ENCODE results near the gene KLF6.

Gene KLF6

DNA sequence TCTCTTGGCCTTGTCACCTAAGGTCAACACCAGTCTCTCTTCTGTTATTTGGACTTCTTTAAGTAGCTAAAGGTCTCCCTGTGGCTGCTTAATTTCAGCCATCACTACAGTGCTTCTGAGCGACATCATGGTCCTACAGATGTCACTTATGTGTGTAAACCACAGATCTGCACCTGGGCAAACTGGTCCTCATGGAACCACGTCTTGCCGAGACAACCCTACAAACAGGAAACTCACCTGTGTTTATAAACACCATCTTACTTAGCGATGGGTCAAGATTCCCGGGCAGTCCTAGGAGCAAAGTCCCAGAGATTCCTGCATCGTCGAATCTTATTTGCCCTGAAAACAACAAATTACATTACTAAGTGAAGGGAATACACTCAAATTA is 27.8 kb downstream of the KLF6 start:
- H3K27ac ChIP-seq (ENCODE audit: low read depth, low read length), result no peak overlapping the region
- peaks cover 13% of the 10 kb centered on the region for H3K4me1 ChIP-seq (ENCODE audit: control insufficient read depth, low read length)
- TF ChIP-seq, protein P1, sequence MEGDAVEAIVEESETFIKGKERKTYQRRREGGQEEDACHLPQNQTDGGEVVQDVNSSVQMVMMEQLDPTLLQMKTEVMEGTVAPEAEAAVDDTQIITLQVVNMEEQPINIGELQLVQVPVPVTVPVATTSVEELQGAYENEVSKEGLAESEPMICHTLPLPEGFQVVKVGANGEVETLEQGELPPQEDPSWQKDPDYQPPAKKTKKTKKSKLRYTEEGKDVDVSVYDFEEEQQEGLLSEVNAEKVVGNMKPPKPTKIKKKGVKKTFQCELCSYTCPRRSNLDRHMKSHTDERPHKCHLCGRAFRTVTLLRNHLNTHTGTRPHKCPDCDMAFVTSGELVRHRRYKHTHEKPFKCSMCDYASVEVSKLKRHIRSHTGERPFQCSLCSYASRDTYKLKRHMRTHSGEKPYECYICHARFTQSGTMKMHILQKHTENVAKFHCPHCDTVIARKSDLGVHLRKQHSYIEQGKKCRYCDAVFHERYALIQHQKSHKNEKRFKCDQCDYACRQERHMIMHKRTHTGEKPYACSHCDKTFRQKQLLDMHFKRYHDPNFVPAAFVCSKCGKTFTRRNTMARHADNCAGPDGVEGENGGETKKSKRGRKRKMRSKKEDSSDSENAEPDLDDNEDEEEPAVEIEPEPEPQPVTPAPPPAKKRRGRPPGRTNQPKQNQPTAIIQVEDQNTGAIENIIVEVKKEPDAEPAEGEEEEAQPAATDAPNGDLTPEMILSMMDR (IDR thresholded peaks at IDR 0.05; ENCODE audit: low read depth, low read length, poor library complexity, severe bottlenecking), result no peak
- TF ChIP-seq EZH2phosphoT487 (IDR thresholded peaks at IDR 0.05; ENCODE audit: borderline replicate concordance, low read length), result no peak
- no peak overlapping the region for H3K4me3 ChIP-seq (ENCODE audit: low read length)
- no peaks in the 10 kb centered on the region for H3K79me2 ChIP-seq (ENCODE audit: control insufficient read depth, low read length)
- H3K9me3 ChIP-seq (ENCODE audit: control insufficient read depth, insufficient read depth, low read length), result no peaks in the 10 kb centered on the region
- H3K27me3 ChIP-seq (ENCODE audit: control insufficient read depth, low read length), result peaks cover 5% of the 10 kb centered on the region
- H3K36me3 ChIP-seq (ENCODE audit: control insufficient read depth, low read length), result no peaks in the 10 kb centered on the region
- H3K4me2 ChIP-seq (ENCODE audit: low read length), result no peak overlapping the region
- no peaks in the 10 kb centered on the region for H3K9me2 ChIP-seq (replicated peaks; ENCODE audit: control insufficient read depth, low read length)
- no peaks in the 10 kb centered on the region for H3F3A ChIP-seq (ENCODE audit: control insufficient read depth, insufficient read depth)
- H4K20me1 ChIP-seq (ENCODE audit: control insufficient read depth, insufficient read depth, low read depth, low read length), result no peaks in the 10 kb centered on the region

DNA sequence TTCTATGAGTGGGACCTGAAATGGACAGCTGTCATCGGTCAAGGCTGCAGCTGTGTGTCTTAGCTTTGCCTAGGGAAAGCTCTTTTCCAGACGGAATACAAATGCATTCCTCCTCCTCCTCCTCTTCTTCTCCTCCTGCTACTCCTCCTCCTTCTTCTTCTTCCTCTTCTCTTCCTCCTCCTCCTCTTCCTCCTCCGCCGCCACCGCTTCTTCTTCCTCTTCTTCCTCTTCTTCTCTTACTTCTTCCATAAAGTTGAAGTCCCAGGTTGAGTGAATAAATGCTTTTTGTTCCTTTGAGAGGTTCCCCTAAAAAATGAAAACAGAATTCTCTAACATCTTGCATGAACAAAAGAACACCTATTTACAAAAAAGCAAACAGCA is 28.7 kb downstream of the KLF6 start:
- no peak for TF ChIP-seq EZH2phosphoT487 (IDR thresholded peaks at IDR 0.05; ENCODE audit: borderline replicate concordance, low read length)
- TF ChIP-seq, protein P1 (IDR thresholded peaks at IDR 0.05; ENCODE audit: low read depth, low read length, poor library complexity, severe bottlenecking), result no peak
- H3K36me3 ChIP-seq (ENCODE audit: control insufficient read depth, low read length), result no peaks in the 10 kb centered on the region
- H3F3A ChIP-seq (ENCODE audit: control insufficient read depth, insufficient read depth), result no peaks in the 10 kb centered on the region
- H3K27ac ChIP-seq (ENCODE audit: low read depth, low read length), result no peak overlapping the region
- H3K9me2 ChIP-seq (replicated peaks; ENCODE audit: control insufficient read depth, low read length), result no peaks in the 10 kb centered on the region
- H3K4me3 ChIP-seq (ENCODE audit: low read length), result no peak overlapping the region
- H3K4me2 ChIP-seq (ENCODE audit: low read length), result no peak overlapping the region
- H3K79me2 ChIP-seq (ENCODE audit: control insufficient read depth, low read length), result no peaks in the 10 kb centered on the region
- H3K27me3 ChIP-seq (ENCODE audit: control insufficient read depth, low read length), result peaks cover 5% of the 10 kb centered on the region
- no peaks in the 10 kb centered on the region for H4K20me1 ChIP-seq (ENCODE audit: control insufficient read depth, insufficient read depth, low read depth, low read length)
- H3K9me3 ChIP-seq (ENCODE audit: control insufficient read depth, insufficient read depth, low read length), result no peaks in the 10 kb centered on the region
- peaks cover 8% of the 10 kb centered on the region for H3K4me1 ChIP-seq (ENCODE audit: control insufficient read depth, low read length)

DNA sequence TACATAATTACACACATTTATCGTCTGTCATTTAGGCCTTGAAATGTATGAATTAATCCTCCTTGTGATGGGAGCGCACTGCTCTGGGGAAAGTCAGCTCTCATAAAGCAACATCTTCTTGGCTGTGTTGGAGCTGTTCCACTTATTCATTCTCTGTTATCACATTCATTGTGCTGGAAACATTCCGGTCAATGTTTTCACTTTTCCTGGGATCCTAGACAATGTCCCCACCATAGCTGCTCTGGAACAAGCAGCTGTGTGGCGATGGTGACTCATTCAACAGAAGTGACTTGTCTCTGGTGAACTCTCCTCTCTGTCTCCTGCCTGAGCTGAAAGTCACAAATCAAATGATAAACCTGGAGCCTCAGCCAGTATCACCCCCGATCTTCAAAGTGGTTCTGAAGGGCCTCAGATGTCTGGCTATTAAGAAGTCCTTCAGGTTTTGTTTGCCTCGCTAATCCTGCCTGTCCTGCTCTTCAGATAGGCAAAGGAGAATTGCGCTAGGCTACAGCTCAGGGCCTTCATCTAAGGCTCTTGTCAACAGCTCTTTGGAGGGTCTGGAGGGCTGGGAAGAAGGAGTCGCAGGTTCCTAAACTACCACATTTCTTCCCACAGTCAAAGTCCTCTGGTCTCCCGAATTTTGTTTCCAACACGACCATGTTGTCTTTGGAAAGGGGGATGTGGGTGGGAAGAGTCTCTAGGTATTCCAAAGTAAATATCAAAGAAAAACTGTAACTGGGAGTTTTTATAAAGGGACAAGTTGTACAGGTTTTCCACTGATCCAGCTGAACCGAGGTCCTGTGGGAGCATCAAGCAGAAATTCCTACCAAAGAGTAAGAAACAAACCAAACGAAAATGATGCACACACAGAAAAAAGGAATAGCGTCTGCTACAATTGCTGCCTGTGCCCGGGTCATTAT is 29.3 kb downstream of the KLF6 start:
- Histone ChIP-seq H3K9me2 (replicated peaks; ENCODE audit: control insufficient read depth, low read length) (no peaks in the 10 kb centered on the region), H3K27ac (ENCODE audit: low read depth, low read length) (no peak overlapping the region), H3K79me2 (ENCODE audit: control insufficient read depth, low read length) (no peaks in the 10 kb centered on the region), H4K20me1 (ENCODE audit: control insufficient read depth, insufficient read depth, low read depth, low read length) (no peaks in the 10 kb centered on the region), H3K9me3 (ENCODE audit: control insufficient read depth, insufficient read depth, low read length) (no peaks in the 10 kb centered on the region), H3K4me3 (ENCODE audit: low read length) (no peak overlapping the region), H3K4me1 (ENCODE audit: control insufficient read depth, low read length) (peaks cover 1% of the 10 kb centered on the region), H3K36me3 (ENCODE audit: control insufficient read depth, low read length) (no peaks in the 10 kb centered on the region), H3F3A (ENCODE audit: control insufficient read depth, insufficient read depth) (no peaks in the 10 kb centered on the region), H3K4me2 (ENCODE audit: low read length) (no peak overlapping the region), H3K27me3 (ENCODE audit: control insufficient read depth, low read length) (peaks cover 5% of the 10 kb centered on the region)
- TF ChIP-seq EZH2phosphoT487 (IDR thresholded peaks at IDR 0.05; ENCODE audit: borderline replicate concordance, low read length), result no peak
- TF ChIP-seq, protein P1 (IDR thresholded peaks at IDR 0.05; ENCODE audit: low read depth, low read length, poor library complexity, severe bottlenecking), result no peak

Data from DOHH2 (cell line).